ENCODE results near the gene TPCN1.

TPCN1 gene

DNA sequence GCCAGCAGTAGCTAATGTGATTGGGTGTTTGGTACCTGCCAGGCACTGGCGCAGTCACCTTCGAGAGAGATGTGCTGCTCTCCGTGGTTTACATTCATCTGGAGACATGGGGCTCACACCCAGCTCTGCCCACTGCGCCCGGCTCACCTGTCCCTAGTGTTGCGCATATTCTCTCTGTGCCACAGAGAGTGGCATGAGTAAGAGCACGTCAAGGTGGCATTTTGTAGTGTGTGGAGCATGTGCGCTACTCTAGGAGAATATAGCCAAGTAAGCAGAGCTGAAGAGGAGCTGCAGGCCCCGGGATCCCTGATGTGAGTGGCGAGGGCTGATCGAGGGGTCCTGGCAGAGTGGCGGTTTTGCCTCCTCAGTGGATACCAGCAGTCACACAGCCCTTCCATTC, 46.9 kb downstream of the TPCN1 start:
- DNase-seq (ENCODE audit: low read depth) = no peak
- TF ChIP-seq, protein P1, sequence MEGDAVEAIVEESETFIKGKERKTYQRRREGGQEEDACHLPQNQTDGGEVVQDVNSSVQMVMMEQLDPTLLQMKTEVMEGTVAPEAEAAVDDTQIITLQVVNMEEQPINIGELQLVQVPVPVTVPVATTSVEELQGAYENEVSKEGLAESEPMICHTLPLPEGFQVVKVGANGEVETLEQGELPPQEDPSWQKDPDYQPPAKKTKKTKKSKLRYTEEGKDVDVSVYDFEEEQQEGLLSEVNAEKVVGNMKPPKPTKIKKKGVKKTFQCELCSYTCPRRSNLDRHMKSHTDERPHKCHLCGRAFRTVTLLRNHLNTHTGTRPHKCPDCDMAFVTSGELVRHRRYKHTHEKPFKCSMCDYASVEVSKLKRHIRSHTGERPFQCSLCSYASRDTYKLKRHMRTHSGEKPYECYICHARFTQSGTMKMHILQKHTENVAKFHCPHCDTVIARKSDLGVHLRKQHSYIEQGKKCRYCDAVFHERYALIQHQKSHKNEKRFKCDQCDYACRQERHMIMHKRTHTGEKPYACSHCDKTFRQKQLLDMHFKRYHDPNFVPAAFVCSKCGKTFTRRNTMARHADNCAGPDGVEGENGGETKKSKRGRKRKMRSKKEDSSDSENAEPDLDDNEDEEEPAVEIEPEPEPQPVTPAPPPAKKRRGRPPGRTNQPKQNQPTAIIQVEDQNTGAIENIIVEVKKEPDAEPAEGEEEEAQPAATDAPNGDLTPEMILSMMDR (IDR thresholded peaks at IDR 0.05; ENCODE audit: low read depth, low read length, missing control alignments) = no peak
- H3K4me3 ChIP-seq (ENCODE audit: low read depth, low read length) = no peak overlapping the region

DNA sequence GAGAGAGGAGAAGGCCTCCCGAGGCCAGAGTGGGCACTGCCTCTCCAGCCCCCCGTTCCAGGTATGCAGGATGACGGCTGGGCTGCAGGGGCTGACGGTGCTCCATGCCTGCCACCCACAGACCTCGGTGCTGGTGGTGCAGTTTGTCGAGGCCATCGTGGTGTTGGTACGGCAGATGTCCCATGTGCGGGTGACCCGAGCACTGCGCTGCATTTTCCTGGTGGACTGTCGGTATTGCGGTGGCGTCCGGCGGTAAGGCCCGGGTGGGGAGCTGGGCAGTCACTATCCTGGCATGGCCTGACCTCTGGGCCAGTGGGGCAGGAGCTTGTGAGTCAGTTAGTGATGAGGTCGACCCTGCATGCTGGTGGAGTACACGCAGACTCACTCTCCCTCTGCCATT, 47.4 kb downstream of the TPCN1 start:
- H3K4me3 ChIP-seq (ENCODE audit: low read depth, low read length) = no peak overlapping the region
- DNase-seq (ENCODE audit: low read depth) = no peak
- TF ChIP-seq, protein P1 (IDR thresholded peaks at IDR 0.05; ENCODE audit: low read depth, low read length, missing control alignments) = no peak

DNA sequence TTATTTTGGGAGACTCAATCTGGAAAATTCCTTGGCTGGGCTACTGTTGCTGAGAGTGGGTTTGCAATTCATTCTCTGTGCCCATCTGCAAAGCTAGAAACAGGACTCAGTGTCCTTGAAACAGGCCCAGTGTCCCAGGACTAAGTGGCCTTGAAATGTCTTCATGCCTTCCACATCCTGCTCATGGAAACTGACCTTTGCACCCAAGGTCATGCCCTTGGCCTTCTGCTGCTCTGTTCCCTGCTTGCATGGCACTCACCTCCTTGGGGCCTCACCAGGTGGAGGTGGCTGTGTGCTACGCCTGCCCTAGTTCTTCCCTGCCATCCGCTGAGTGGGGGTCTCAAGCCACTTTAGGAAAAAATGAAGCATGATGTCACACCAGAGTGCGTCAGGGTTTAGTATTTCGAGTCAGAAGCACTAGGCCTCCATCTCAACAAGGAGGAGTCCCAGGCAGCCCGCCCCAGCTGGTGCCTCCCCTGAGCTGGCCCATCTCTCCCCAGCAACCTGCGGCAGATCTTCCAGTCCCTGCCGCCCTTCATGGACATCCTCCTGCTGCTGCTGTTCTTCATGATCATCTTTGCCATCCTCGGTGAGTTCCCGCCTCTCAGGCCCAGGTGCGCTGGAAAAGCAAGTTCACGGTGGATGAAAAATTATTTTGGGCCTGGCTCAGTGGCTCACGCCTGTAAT, 48.1 kb downstream of the TPCN1 start:
- TF ChIP-seq, protein P1 (IDR thresholded peaks at IDR 0.05; ENCODE audit: low read depth, low read length, missing control alignments) = no peak
- H3K4me3 ChIP-seq (ENCODE audit: low read depth, low read length) = no peak overlapping the region

DNA sequence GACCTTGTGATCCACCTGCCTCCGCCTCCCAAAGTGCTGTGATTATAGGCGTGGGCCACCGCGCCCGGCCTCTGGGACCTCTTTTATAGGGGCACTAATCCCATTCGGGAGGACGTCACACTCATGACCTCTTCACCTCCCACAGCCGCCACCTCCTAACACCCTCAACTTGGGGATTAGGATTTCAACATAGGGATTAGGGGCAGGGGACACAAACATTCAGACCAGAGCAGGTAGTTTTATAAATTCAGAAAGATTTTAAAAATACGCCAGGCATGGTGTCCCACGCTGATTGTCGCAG, 49.4 kb downstream of the TPCN1 start:
- DNase-seq (ENCODE audit: low read depth) = no peak
- TF ChIP-seq, protein P1 (IDR thresholded peaks at IDR 0.05; ENCODE audit: low read depth, low read length, missing control alignments) = no peak
- H3K4me3 ChIP-seq (ENCODE audit: low read depth, low read length) = no peak overlapping the region

More for the DNA sequence above, 48.1 kb downstream of the TPCN1 start:
- DNase-seq (ENCODE audit: low read depth) = no peak

DNA sequence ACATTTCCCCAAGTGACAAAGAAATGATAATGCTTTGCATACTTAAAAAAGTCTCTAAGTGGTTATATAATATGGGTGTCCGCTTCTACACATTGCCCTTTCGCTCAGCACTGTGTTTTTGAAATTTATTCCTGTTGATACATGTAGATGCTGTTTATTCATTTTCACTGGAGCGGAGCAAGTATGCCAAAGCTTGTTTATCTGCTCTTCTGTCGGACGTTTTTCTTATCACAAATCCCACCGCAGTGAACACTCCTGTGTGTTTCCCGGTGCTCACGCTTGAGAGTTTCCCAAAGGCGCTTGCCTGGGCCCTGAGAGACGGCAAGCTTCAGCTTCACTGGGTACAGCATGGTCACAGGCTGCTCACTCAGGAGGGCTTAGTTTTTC, 50.2 kb downstream of the TPCN1 start:
- no peak overlapping the region for H3K4me3 ChIP-seq (ENCODE audit: low read depth, low read length)
- no peak for DNase-seq (ENCODE audit: low read depth)
- TF ChIP-seq, protein P1 (IDR thresholded peaks at IDR 0.05; ENCODE audit: low read depth, low read length, missing control alignments) = no peak

DNA sequence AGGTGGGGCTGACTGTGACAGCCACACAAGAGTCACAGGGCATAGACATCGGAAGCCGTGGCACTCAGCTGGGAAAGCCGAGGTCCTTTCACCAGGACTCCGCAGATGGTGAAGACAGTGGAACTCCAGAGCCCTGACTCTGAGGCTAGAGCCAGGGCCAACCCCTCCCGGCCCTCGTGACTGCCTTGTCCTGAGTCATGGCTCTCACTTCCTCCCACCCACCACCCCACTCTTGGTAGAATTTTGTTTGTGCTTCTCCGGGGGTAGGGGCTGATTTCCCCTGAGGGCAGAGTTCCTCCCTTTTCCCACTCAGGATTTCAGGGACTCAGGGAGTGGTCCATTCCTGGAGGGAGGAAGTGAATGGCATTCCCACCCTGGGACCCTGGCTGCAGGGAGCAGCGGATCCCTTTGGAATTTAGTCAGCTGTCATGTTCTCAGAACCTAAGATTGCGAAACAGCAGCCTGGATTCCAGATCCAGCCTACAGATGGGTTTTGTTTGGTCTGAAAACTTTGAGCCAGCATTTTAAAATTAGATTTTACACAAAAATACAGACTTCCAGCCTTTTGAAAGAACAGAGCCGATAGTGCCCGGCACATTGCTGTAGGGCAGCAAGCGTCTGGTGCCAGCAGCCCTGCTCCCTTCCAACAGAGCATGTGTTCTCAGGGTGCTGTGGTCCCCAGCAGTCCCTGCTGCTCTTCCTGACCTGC, 50.7 kb downstream of the TPCN1 start:
- no peak overlapping the region for H3K4me3 ChIP-seq (ENCODE audit: low read depth, low read length)
- TF ChIP-seq, protein P1 (IDR thresholded peaks at IDR 0.05; ENCODE audit: low read depth, low read length, missing control alignments) = no peak
- no peak for DNase-seq (ENCODE audit: low read depth)

Data from GM12864 (cell line).